HG03159 (cell line): ENCODE results near the gene PITPNB.

ENCODE experiments used
- ATAC-seq: cut with Tn5 transposase; IDR thresholded peaks from one replicate; pipeline ENCODE4 v1.9.1; 2021; ENCODE audit warnings: mild to moderate bottlenecking, moderate library complexity; ENCODE audit not compliant: unreplicated experiment

Gene PITPNB

DNA sequence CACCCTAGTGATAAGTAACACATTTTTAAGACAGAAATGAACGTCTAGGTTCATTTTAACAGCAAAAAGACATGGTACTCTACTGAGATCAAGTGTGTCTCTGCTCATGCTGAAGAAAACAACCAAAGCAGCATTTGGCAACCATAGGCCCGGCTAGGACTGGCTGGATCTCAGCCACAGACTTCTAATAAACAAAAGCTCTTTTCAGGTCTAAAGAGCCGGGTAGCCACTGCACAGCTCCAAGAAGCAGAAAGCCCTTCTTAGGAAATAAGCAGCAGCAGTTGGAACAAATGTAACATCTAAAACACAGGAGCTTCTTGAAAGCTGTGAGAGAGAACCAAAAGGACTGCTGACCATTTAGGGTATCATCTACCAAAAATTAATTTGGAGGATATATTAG lies 37.6 kb downstream of the PITPNB start:
- no peak for ATAC-seq

GRCh38 chr22:27880778-27881394 lies 38.2 kb downstream of the PITPNB start:
- ATAC-seq = no peak

GRCh38 chr22:27879923-27880322 lies 39.1 kb downstream of the PITPNB start:
- ATAC-seq = no peak

DNA sequence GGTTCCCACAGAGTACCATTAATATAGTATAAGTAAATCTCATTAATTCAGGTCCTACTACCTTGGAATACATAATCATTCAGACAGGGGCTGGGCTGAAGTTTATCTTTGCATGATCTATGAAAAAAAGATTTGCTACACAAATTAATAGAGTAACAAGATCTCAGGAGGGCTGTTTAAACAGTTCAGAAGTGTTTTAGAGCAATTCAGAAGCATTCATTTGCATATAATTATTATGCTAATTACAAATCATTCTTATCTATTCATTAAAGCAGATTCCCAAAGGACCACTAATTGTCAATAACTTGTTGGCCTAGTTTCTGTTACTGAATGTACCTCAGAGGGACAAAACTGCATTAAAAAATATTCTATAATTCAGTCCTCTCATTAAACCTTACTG lies 40.5 kb downstream of the PITPNB start:
- ATAC-seq = no peak

- ATAC-seq = no peak
Observed at GRCh38 chr22:27877501-27877900, 41.6 kb downstream of the PITPNB start.

- ATAC-seq = no peak
Observed at GRCh38 chr22:27876684-27877083, 42.4 kb downstream of the PITPNB start.

GRCh38 chr22:27875951-27876350 lies 43.1 kb downstream of the PITPNB start:
- ATAC-seq = no peak

- no peak for ATAC-seq
Observed at GRCh38 chr22:27874764-27875163, 44.3 kb downstream of the PITPNB start.

- no peak for ATAC-seq
Observed at GRCh38 chr22:27874185-27874584, 44.9 kb downstream of the PITPNB start.

DNA sequence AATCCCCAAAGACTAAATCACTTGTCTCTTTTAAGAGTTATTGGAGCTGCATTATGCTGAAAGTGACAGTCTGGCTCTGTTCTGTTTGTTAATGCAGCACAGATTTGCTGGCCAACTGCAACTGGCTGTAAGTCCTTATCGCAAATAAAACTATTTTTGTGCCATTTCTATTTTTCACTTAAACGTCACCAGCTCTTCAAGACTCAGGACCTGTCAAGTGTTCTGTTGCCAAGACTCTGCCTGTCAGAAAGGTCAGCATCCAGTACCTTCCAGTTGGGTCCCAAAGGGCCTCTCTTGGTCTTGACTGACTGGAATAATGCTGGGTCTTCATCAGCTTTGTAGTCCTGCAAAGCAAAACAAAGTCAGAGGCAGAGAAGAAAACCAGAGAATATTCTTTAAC lies 45.6 kb downstream of the PITPNB start:
- ATAC-seq = no peak

- ATAC-seq = no peak
Observed at GRCh38 chr22:27872488-27872887, 46.6 kb downstream of the PITPNB start.

- no peak for ATAC-seq
Observed at GRCh38 chr22:27871306-27872014, 47.6 kb downstream of the PITPNB start.

DNA sequence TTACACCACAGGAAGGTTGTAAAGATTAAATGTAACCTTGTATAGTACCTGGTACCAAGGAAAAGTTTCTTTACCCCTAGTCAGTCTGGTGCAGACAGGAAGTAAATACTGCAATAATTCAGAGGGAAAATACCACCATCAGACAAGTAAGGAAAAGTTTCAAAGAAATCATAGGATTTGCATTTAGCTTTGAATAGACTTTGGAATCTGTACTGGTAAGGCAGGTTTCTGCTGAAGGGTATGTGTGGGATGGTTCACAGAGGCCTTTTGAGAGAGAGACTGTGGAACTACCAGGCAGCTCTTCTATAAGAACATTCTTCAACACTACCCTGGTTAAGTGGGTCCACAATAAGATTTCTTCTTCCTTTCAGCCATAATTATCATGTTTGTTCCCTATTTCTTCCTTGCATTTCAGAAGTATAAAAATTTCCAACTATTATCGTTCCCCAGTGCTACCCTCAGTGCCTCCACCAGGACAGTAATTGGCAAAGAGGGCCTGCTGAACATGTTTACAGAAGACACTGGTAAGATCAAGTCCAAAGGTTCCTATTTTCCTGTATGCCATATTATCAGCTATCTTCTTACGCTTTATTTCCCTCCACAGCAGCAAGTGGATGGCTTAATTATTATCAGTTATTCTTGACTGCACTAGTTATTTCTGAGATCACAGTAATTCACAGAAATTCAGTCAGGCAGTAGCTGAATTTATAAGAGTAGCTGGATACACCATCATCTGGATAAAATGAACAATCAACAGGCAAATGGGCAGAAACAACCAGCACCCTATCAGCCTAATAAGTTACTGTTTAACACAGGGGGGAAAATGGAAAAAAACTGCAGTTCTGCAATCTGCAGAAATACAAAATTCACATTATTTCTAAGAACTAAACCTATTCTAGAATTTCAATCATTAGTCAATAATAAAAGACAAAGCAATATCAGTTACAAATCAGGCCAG lies 48.5 kb downstream of the PITPNB start:
- ATAC-seq = no peak

DNA sequence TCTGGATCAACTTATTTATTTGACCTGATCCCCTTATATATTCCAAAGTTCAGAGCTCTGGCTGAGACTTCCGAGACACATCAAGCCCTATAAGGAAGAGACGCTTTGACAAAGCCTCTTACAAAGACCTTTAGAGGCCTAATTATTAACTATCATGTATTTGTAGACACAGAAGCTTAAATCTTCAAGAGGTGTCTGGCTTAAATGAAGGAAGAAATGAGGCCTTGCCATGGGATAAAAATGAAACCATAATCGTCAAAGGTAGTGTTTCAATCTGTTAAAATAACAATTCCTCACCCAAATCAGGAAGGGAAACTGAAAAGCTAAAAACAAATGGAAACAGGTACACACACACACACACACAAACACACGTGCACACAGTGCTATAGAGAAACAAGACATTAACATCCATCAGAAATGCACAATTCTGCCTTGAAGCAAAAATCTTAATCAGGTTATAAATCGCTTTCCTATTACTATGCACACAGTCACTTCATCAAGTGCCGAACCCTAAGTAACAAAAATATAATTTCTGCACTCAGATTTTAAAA lies 50.2 kb downstream of the PITPNB start:
- no peak for ATAC-seq

DNA sequence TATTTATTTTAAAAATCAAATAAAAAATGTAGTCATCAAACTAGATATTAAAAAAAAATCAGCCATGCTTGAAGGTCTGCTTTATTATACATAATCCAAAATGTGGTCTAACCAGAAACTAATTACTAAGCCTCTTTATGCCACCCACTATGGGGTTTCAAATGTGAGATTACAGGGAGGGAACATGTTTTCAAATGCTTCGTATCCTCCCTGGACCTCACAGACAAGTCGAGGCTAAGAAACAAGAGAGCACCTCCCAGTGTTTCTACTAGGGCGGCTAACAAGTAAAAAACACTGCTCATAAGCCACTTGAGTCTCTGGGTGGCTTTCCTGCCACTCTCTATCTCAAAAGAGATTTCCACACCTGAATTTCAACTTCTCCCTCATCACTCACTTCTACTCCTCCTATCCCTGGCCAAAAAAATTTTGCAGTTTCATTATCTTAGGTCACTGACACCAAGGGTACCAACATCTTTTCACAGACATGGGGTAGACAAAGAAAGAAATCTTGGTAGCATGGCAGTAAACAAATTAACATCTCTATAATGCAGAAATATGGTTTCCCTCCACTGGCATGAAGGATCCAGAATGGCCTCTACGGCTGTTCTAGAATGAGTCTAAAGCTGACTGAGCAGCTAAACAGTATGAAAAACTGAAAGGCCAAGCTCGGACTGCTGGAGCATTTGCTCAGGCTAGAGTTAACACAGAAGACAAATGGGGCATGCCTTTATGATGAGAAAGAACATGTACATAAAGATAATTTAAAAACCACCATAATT lies 50.9 kb downstream of the PITPNB start:
- ATAC-seq = no peak

DNA sequence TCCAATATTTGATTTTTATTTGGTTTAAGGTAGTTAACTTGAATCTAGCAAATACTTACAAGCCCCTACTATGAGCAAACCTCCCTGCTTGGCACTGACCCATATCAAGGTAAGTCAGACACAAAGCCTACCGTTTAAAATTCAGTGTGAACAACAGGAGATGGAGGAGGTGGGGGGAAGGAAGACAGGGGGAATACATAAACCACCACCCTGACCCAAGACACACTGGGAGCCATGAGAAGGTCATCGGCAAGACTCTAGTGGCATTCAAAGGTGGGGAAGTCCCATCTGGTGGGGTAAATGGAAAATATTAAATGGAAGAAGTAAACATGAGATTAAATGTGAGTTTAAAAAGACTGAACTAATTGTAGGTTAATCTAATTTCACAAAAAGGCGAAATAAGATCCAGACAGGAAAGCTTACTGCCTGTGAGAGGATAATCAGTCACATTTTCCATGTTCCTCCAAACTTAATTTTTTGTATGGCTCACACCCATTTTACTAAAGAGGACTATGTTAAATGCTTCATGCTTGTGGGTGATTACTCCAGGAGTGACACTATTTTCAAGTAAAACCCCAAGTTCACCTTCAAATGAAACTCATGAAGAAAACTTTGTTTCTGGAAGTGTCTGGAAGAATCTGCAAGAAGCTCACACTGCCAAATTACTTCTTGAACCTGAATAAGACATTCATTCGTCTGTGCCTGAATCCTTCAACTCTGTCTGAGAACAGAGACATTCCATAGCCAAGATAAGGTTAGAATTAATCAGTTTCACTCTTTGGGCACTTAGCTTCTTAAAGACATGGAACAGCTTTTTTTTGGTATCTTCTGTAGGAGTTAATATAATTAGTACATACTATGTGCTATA lies 51.7 kb downstream of the PITPNB start:
- ATAC-seq = no peak

DNA sequence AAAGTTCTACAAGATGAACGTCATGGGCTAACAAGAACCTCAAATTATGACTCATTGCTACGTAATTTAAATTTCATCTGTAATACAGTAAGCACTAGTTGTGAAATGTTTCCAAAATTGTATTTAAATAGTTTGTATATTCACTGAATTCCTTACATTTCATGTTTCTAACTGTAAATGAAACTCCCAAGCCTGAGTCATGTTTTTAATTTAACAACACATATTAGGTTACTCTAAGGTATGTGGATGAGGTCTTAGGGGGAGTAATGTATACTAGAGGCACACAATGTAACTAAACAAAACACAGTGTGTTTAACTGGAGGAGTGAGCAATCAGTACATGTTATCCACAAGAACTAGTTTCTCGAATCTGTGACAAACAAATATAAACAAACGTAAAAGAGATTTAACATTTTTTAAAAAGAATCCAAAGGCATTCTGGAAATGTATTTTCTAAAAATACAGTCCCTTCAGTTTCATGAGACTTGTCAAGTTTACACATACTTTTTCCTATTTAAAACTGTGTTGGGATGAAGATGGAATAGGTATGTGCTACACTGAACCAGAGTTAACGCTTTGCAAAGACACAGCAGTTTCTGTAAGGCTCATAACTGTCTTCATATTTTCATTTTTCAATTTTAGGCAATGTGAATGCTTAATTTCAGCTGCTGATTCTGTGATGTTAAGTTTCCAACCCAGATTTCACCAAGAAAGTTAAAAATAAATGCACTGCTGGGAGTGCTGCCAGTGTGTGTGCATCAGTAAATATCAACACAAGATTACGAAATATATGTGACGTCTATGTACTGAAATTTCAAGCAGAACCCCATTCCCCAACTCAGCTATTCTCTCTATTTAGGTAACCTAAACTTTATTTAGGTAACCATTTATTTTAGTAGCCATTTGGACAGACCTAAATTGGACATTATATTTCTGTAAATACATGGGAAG lies 52.6 kb downstream of the PITPNB start:
- no peak for ATAC-seq

DNA sequence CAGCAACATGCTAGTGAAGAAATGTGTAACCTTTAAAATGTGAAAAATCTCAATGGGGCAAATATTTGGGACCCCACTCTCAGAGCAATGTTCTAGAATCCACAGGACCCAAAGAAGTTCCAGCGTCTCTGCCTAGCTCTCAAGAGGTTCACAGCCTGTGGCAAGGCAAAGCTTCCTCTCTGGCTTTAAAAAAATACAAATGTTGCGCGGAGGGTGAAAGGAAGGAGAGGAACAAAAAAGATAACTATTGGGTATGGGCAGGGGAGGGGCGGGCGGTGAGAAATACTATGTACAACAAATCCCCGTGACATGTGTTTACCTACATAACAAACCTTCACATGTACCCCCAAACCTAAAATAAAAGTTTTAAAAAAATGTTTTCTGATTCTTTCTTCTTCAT lies 53.6 kb downstream of the PITPNB start:
- no peak for ATAC-seq

DNA sequence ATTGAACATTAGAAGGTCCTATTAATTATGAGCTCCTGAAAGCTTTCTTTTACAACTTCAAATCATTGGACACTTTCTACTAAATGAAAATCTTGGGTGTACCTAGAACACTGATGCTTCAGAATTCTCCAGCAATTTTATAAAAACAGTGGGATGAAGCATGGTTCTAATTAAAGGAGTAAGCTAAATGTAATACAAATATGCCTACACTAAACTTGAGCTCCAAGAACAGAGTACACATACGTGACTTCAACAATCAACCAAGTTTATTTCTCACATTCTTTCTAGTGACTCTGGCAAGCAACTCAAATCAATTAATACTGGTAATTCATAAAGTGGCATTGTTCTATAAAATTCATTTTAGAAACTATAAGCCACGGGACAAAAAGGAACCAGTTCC lies 55.5 kb downstream of the PITPNB start:
- ATAC-seq = no peak
